SH-SY5Y (cell line): Measurements from ENCODE around the gene C1QL1.

Experiments
- GATA2 ChIP-seq: IDR thresholded peaks from 2 replicates; pipeline ENCODE4 v1.6.1; 2011; ENCODE audit warnings: mild to moderate bottlenecking, low read depth, low read length
- GATA3 ChIP-seq: IDR thresholded peaks from 2 replicates; pipeline ENCODE4 v1.6.1; 2011; ENCODE audit warnings: low read depth, mild to moderate bottlenecking, low read length, moderate library complexity

- no peak for TF ChIP-seq GATA2
- TF ChIP-seq GATA3 = no peak
Measured at GRCh38 chr17:44992242-44992939, 24.3 kb upstream of the C1QL1 start.
